HG02763 (cell line): ENCODE data around the gene CISD3.

Experiments
- ATAC-seq: cut with Tn5 transposase; IDR thresholded peaks from one replicate; pipeline ENCODE4 v1.9.1; 2021; ENCODE audit warnings: mild to moderate bottlenecking, moderate library complexity; ENCODE audit not compliant: unreplicated experiment

Gene CISD3

DNA sequence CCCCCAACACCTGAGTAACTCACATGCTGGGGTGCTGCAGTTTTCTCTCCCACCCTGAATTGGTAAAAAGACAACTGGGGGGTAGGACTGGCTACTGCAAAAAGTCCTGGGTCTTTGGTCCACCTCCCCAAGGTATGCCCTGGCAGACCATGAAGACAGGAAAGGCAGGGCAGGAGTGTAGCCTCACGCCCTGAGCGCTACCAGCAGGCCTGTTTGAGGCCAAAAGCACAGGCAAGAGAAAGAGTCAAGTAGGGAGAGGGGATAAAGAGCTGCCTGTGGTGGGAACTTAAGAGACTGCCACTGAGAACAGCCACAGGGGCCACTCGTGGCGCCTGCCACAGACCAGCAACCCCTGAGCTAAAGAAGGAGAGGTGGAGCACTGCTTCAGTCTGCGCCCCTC lies 36.2 kb downstream of the CISD3 start:
- no peak for ATAC-seq

DNA sequence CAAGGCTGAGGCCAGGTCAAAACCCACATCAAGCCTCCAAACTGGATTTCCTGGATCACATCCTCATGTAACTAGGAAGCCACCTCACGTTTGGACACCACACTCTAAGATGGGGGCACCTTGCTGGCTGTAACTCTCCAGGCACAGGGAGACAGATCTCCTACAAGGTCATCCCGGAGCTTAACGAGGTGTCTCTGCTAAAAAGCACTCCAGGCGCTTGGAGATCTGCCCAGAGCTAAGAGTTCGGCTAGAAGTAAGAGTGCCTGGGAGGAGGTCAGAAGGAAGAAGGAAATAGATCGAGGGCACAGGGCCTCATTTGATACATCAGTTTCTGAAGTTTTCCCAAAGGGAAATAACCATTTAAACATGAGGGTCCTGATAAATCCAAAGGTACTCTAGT lies 38.3 kb downstream of the CISD3 start:
- ATAC-seq = no peak

DNA sequence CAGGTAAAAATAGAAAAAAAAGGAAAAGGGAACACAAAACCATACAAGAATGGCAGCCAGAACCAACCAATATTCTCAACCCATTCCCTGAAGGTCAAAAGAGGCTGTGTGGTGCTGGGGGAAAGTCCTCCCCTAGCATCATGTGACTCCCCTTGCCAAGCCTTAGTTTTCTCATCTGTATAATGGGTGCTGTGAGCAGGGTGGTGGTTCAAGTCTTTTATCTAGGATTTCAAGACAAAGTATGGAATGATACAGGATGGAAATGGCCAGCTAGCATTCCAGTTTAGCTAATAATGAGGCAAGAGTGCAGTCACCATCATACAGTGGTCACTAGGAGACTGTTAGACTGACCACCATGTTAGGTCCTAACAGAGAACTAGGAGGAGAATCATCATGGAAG lies 43.1 kb downstream of the CISD3 start:
- no peak for ATAC-seq

DNA sequence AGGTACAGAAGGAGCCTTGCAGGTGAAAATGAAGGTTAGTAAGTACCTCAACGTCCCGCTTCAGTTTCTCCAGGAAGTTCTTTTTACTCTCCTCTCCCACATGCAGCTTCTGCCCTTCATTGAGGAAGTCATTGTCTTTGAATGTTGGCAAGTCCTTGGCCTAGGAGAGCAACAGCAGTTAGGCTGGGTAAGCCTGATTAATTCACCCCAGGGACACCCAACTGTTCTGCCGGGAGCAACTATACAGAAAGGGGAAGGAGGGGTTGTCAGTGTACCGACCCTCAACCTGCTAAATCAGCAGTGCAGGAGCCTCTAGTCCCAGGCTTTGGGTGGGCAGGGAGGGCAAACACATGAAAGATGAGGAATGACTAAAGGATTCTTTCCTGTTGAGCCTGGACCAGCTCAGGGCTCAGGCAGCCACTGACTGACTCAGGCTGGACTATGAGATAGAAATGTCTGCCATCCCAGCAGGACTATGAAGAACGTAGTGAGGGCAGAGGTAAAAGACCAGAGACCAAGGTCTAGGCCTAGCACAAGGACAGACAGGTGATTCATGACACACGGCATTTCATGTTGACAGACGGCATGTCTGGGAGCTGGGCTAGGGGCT lies 47.6 kb downstream of the CISD3 start:
- ATAC-seq = no peak

DNA sequence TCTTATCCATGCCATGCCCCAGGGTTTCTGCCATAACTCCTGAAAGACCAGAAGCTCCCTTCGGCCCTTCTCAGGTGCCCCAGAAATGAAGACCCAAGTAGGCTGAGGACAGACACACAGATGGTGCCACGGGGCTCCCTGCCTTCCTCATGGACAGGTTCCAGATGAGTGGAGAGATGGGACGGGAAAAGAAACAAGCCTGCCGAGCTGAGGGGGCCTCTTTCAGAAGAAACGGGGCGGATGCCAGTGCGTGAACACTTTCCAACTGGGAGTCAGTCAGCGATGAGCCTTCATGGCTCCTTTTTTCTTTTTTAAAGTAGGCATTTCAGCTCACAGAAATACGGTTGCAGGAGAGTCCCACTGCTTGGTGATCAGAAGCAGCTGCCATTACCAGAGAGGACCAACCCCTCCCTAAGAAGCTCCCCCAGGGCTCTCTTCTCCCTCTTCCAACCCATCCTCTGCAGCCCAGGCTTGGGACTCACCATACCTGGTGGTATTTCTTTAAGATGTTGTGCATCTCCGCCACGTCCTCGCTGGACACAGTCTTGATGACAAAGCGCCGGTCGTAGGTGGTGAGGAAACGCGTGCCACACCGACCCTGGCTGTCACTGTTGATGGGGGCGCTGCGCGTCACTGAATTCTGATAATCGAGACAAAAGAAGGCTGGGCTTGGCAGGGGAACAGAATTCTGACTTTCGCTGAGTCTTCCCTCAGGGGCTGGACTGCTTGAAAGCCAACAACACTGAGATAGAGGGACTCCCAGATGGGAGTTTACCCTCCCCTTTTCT lies 50.0 kb downstream of the CISD3 start:
- ATAC-seq = no peak

DNA sequence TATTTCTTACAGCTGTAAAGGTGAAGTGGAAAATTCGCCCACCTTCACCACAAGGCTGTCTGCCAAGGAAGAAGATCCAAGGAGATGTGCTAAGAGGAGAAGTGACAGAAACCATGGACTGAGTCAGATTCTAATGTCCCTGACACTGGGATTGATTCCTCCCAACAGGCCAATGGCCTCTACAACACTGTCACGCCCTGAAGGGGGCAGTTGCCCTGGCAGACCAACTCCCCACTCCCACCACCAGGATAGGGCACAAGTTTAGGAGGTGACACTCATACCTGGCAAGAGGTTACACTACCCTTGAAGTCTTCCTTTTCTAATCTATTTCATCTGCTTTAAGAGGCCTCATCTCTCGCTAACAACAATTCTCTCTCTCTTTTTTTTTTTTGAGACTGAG lies 53.1 kb downstream of the CISD3 start:
- ATAC-seq = no peak
